ENCODE results near the gene TMEM163.

DNA sequence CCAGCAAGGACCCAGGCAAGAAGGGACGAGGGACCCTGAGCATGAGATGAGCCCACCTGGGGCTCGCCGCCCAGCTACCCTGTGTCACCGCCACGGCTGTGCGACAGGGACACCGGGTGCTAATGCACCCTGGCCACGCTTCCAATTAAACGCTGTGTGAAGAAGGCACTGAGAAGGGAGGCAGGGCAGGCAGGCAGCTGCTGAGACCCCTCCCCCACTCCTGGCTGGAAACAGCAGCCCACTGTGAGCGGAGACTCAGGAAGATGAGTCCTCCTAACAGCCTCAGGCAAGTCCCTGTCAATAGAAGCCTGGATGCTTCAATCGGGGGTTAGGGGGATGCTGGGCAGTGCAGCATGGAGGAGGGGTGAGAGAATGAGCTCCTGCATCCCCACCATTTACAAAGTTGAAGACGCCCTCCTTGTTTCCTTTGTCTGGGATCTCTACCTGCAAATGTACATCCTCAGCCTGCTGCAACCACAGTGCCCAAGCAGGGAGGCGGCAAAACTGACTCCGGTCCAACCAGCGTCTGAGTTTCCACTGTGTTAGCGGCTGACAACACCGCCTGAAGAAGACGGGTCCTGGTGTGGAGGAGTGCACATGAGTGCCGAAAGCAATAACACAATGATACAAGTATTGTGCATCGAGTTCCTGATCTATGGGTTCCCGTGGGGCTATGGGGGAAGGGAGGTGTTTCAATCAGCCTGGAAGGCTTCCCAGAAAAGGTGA, 12.8 kb downstream of the TMEM163 start:
- TF ChIP-seq STAT6 (CRISPR knock-in tag; IDR thresholded peaks at IDR 0.05; ENCODE audit: borderline replicate concordance) (no peak), JUNB (CRISPR knock-in tag; IDR thresholded peaks at IDR 0.05; ENCODE audit: borderline replicate concordance) (no peak), POLR2A (IDR thresholded peaks at IDR 0.05; ENCODE audit: insufficient read depth in 1 of 2, low read depth in 2 of 2, low read length in 2 of 2) (no peak), HHEX (CRISPR knock-in tag; IDR thresholded peaks at IDR 0.05) (no peak), ZNF282 (IDR thresholded peaks at IDR 0.05; ENCODE audit: partially characterized antibody) (no peak)
- TF ChIP-seq, protein P1, sequence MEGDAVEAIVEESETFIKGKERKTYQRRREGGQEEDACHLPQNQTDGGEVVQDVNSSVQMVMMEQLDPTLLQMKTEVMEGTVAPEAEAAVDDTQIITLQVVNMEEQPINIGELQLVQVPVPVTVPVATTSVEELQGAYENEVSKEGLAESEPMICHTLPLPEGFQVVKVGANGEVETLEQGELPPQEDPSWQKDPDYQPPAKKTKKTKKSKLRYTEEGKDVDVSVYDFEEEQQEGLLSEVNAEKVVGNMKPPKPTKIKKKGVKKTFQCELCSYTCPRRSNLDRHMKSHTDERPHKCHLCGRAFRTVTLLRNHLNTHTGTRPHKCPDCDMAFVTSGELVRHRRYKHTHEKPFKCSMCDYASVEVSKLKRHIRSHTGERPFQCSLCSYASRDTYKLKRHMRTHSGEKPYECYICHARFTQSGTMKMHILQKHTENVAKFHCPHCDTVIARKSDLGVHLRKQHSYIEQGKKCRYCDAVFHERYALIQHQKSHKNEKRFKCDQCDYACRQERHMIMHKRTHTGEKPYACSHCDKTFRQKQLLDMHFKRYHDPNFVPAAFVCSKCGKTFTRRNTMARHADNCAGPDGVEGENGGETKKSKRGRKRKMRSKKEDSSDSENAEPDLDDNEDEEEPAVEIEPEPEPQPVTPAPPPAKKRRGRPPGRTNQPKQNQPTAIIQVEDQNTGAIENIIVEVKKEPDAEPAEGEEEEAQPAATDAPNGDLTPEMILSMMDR (CRISPR knock-in tag; IDR thresholded peaks at IDR 0.05), result no peak
- TF ChIP-seq, protein P2, sequence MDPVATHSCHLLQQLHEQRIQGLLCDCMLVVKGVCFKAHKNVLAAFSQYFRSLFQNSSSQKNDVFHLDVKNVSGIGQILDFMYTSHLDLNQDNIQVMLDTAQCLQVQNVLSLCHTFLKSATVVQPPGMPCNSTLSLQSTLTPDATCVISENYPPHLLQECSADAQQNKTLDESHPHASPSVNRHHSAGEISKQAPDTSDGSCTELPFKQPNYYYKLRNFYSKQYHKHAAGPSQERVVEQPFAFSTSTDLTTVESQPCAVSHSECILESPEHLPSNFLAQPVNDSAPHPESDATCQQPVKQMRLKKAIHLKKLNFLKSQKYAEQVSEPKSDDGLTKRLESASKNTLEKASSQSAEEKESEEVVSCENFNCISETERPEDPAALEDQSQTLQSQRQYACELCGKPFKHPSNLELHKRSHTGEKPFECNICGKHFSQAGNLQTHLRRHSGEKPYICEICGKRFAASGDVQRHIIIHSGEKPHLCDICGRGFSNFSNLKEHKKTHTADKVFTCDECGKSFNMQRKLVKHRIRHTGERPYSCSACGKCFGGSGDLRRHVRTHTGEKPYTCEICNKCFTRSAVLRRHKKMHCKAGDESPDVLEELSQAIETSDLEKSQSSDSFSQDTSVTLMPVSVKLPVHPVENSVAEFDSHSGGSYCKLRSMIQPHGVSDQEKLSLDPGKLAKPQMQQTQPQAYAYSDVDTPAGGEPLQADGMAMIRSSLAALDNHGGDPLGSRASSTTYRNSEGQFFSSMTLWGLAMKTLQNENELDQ (CRISPR knock-in tag; IDR thresholded peaks at IDR 0.05; ENCODE audit: borderline replicate concordance), result no peak

Measured in HepG2 (cell line).